DND-41 (cell line): Measurements from ENCODE around the gene CNBD2.

Source experiments
- ATAC-seq: fragments of 200-7000 bp; cut with Tn5 transposase; 3 replicates; pipeline ENCODE4 v1.9.1; 2021; ENCODE audit warnings: low read depth; ENCODE audit not compliant: insufficient read depth
- DNase-seq: peaks from one replicate; pipeline ENCODE4 v3.0.0-alpha.2; 2020
- H2AFZ ChIP-seq: 2 replicates; pipeline ENCODE4 v1.6.0; 2012; ENCODE audit warnings: low read depth, low read length
- H3K27ac ChIP-seq: 2 replicates; pipeline ENCODE4 v1.5.1; 2012; ENCODE audit warnings: low read length, inconsistent platforms
- H3K27me3 ChIP-seq: fragments of 200-600 bp; sonication (generic); 2 replicates; pipeline ENCODE4 v1.6.0; 2012; ENCODE audit warnings: low read length, mild to moderate bottlenecking, inconsistent platforms; ENCODE audit not compliant: insufficient read depth, poor library complexity
- H3K36me3 ChIP-seq: 2 replicates; pipeline ENCODE4 v1.5.1; 2012; ENCODE audit warnings: low read length, inconsistent platforms; ENCODE audit not compliant: insufficient read depth
- H3K4me1 ChIP-seq: 2 replicates; pipeline ENCODE4 v1.5.1; 2012; ENCODE audit warnings: mild to moderate bottlenecking, low read length; ENCODE audit not compliant: insufficient read depth
- H3K4me2 ChIP-seq: 2 replicates; pipeline ENCODE4 v1.6.0; 2012; ENCODE audit warnings: mild to moderate bottlenecking, moderate library complexity, low read length, inconsistent platforms; ENCODE audit not compliant: insufficient read depth
- H3K4me3 ChIP-seq, 2 experiments: fragments of 200-600 bp in 1 of 2; shearing (Covaris generic) in 1 of 2; 2 replicates each; pipeline ENCODE4 v1.5.1; 2012 to 2016; ENCODE audit warnings: inconsistent platforms in 2 of 2, low read length in 2 of 2, mild to moderate bottlenecking in 2 of 2, low read depth in 1 of 2, moderate library complexity in 1 of 2
- H3K79me2 ChIP-seq: 2 replicates; pipeline ENCODE4 v1.6.0; 2012; ENCODE audit warnings: low read length, inconsistent platforms; ENCODE audit not compliant: insufficient read depth
- H3K9ac ChIP-seq: 2 replicates; pipeline ENCODE4 v1.6.0; 2012; ENCODE audit warnings: low read depth, mild to moderate bottlenecking, inconsistent platforms, low read length, moderate library complexity
- H3K9me3 ChIP-seq: 2 replicates; pipeline ENCODE4 v1.5.1; 2012; ENCODE audit warnings: low read length, moderate library complexity, mild to moderate bottlenecking, inconsistent platforms; ENCODE audit not compliant: insufficient read depth, severe bottlenecking
- H4K20me1 ChIP-seq: 2 replicates; pipeline ENCODE4 v1.6.0; 2012; ENCODE audit warnings: low read length; ENCODE audit not compliant: insufficient read depth
- EZH2 ChIP-seq: IDR thresholded peaks from 3 replicates; pipeline ENCODE4 v1.6.1; 2012; ENCODE audit warnings: borderline replicate concordance, low read depth, mild to moderate bottlenecking, moderate library complexity, low read length, inconsistent platforms; ENCODE audit not compliant: severe bottlenecking
- TF ChIP-seq, protein P1 (sequence below): IDR thresholded peaks from 2 replicates; pipeline ENCODE4 v1.5.1; 2012; ENCODE audit warnings: borderline replicate concordance, low read length, moderate library complexity, mild to moderate bottlenecking; ENCODE audit not compliant: poor library complexity, severe bottlenecking; ENCODE audit errors: extremely low read depth

CNBD2 gene

DNA sequence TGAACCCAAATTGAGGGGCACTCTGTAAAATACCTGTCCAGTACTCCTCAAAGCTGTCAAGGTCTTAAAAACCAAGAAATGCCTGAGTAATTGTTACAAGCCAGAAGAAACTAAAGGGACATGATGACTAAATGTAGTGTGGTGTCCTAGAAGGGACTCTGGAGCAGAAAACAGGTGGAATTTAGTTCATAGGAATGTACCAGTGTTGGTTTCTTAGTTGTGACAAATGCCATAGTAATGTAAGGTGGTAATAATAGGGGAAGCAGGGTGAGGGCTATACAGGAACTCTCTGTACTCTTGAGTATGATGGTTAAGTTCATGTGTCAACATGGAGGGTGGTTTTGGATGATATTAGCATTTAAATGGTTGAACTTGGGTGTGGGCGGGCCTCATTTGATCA is 92.3 kb downstream of the CNBD2 start:
- Histone ChIP-seq H3K9me3 (no peaks in the 10 kb centered on the region), H3K27ac (no peak overlapping the region), H3K9ac (no peak overlapping the region), H3K4me1 (peaks cover 16% of the 10 kb centered on the region), H3K27me3 (peaks cover under 1% of the 10 kb centered on the region), H3K79me2 (no peaks in the 10 kb centered on the region), H4K20me1 (no peaks in the 10 kb centered on the region), H3K4me3 (no peak overlapping the region), H2AFZ (no peak overlapping the region), H3K36me3 (no peaks in the 10 kb centered on the region), H3K4me2 (no peak overlapping the region)
- TF ChIP-seq, protein P1, sequence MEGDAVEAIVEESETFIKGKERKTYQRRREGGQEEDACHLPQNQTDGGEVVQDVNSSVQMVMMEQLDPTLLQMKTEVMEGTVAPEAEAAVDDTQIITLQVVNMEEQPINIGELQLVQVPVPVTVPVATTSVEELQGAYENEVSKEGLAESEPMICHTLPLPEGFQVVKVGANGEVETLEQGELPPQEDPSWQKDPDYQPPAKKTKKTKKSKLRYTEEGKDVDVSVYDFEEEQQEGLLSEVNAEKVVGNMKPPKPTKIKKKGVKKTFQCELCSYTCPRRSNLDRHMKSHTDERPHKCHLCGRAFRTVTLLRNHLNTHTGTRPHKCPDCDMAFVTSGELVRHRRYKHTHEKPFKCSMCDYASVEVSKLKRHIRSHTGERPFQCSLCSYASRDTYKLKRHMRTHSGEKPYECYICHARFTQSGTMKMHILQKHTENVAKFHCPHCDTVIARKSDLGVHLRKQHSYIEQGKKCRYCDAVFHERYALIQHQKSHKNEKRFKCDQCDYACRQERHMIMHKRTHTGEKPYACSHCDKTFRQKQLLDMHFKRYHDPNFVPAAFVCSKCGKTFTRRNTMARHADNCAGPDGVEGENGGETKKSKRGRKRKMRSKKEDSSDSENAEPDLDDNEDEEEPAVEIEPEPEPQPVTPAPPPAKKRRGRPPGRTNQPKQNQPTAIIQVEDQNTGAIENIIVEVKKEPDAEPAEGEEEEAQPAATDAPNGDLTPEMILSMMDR = no peak
- no peak for TF ChIP-seq EZH2
- ATAC-seq = no peak
- DNase-seq = no peak

- H3K9ac ChIP-seq = no peak overlapping the region
- H3K9me3 ChIP-seq = no peaks in the 10 kb centered on the region
- H3K4me2 ChIP-seq = no peak overlapping the region
- no peak overlapping the region for H2AFZ ChIP-seq
- H3K79me2 ChIP-seq = no peaks in the 10 kb centered on the region
- H3K4me3 ChIP-seq = no peak overlapping the region
- no peak for TF ChIP-seq EZH2
- TF ChIP-seq, protein P1 = no peak
- H3K36me3 ChIP-seq = no peaks in the 10 kb centered on the region
- H3K27me3 ChIP-seq = no peaks in the 10 kb centered on the region
- H4K20me1 ChIP-seq = no peaks in the 10 kb centered on the region
- H3K4me1 ChIP-seq = peaks cover 16% of the 10 kb centered on the region
- no peak for ATAC-seq
- DNase-seq = no peak
- H3K27ac ChIP-seq = no peak overlapping the region
These were observed 93.4 kb downstream of the CNBD2 start for GRCh38 chr20:36061754-36062153.

DNA sequence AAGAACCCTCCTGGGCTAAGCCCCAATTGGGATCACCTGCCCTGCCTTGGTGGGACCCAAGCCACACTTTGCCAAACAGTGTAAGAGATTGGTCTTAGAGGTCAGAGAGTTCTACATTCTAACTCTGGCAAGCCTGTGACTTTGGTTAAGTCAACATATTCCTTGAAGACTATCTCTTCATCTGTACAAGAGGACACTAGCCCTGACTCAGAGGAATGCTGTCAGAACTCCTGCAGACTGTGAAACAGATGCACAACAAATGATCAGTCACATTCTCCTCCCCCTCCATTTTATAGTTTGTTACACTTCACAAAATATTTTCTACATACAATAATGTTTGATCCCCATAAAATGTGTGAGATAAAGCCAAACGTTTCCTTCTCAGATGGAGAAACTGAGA is 94.4 kb downstream of the CNBD2 start:
- no peaks in the 10 kb centered on the region for H3K9me3 ChIP-seq
- H3K4me1 ChIP-seq = peaks cover 16% of the 10 kb centered on the region
- no peak for TF ChIP-seq EZH2
- TF ChIP-seq, protein P1 = no peak
- H3K27me3 ChIP-seq = no peaks in the 10 kb centered on the region
- no peaks in the 10 kb centered on the region for H3K79me2 ChIP-seq
- H3K4me3 ChIP-seq = no peak overlapping the region
- no peak overlapping the region for H3K9ac ChIP-seq
- no peak overlapping the region for H2AFZ ChIP-seq
- H3K27ac ChIP-seq = no peak overlapping the region
- no peaks in the 10 kb centered on the region for H4K20me1 ChIP-seq
- DNase-seq (no peak), ATAC-seq (no peak)
- no peak overlapping the region for H3K4me2 ChIP-seq
- H3K36me3 ChIP-seq = no peaks in the 10 kb centered on the region
